Activated CD4-positive, alpha-beta T cell treated with anti-CD3 and anti-CD28 coated beads for 36 hours (primary cell): ENCODE results near the gene USF1. TPM values are rescaled to one million over a fixed set of nuclear protein-coding genes. Genes with fewer than 3 reads are reported as not detected.
A peak's percentile ranks its signal among the peaks of the same experiment; 100 is the strongest.

Source experiments
- ATAC-seq: fragments of 200-7000 bp; cut with Tn5 transposase; one replicate; pipeline ENCODE4 v1.10.0; 2021; ENCODE audit warnings: mild to moderate bottlenecking, moderate library complexity
- CTCF ChIA-PET: fragments of 350-600 bp; sonication (Branson Sonifier 250); formaldehyde crosslinking; loops from one replicate; lab custom pipeline; 2021; ENCODE audit warnings: antibody characterized with exemption; lab: Charles Lee
- POLR2A ChIA-PET: fragments of 350-600 bp; sonication (Branson Sonifier 250); formaldehyde crosslinking; loops from one replicate; lab custom pipeline; 2021; ENCODE audit warnings: antibody characterized with exemption, inconsistent platforms; lab: Charles Lee
- DNase-seq: peaks from one replicate; pipeline ENCODE4 v3.0.0-alpha.2; 2020
- H3K27ac Mint-ChIP-seq: one replicate; pipeline ENCODE4 v1.8.0; 2021; ENCODE audit warnings: mixed read lengths
- H3K27me3 Mint-ChIP-seq: one replicate; pipeline ENCODE4 v1.8.0; 2021; ENCODE audit warnings: mixed read lengths
- H3K36me3 Mint-ChIP-seq: one replicate; pipeline ENCODE4 v1.8.0; 2021; ENCODE audit warnings: low read depth, mixed read lengths
- H3K4me1 Mint-ChIP-seq: one replicate; pipeline ENCODE4 v1.8.0; 2021; ENCODE audit warnings: mixed read lengths
- H3K4me3 Mint-ChIP-seq: one replicate; pipeline ENCODE4 v1.8.0; 2021; ENCODE audit warnings: mild to moderate bottlenecking, moderate library complexity, mixed read lengths
- H3K9me3 Mint-ChIP-seq: one replicate; pipeline ENCODE4 v1.8.0; 2021; ENCODE audit warnings: low read depth, mixed read lengths
- intact Hi-C, 2 experiments: fragments of 100-400 bp; cut with DNase I in 1 of 2; cut with micrococcal nuclease in 1 of 2; formaldehyde crosslinking; loops; one replicate each; pipeline versions ENCODE4 v1.14.2 to v1.15.1; 2022 to 2024; cut with DNase I, micrococcal nuclease
- total RNA-seq, 2 experiments: library from RNA; stranded (reverse); gene quantifications; one replicate each; pipeline ENCODE4 v1.2.3, GENCODE V29; 2021

The USF1 gene
- total RNA-seq, 2 experiments from 2014 or later, result 34.5 to 42.8 TPM

- Mint-ChIP-seq H3K4me3 (no peak overlapping the region), H3K36me3 (no peaks in the 10 kb centered on the region), H3K27ac (no peak overlapping the region), H3K4me1 (peaks cover 7% of the 10 kb centered on the region), H3K27me3 (peaks cover 2% of the 10 kb centered on the region), H3K9me3 (no peaks in the 10 kb centered on the region)
- DNase-seq (no peak), ATAC-seq (no peak)
- POLR2A ChIA-PET, result interaction anchor here (0.6 kb wide), 1 partner anchor 21 kb away, joined by 3 read pairs; no protein-coding TSS in a partner anchor
- intact Hi-C loops, result no loop called here
- CTCF ChIA-PET, result interaction anchor here (1.0 kb wide), 2 partner anchors 20 to 23 kb away, joined by 3 to 4 read pairs; no protein-coding TSS in a partner anchor
Measured at GRCh38 chr1:161076410-161076809, 30.6 kb upstream of the USF1 start.

GRCh38 chr1:161074676-161075368 lies 29.0 kb upstream of the USF1 start:
- H3K4me3 Mint-ChIP-seq, result no peak overlapping the region
- ATAC-seq (no peak), DNase-seq (no peak)
- intact Hi-C loops, result loop anchor here in 1 of 2 experiments (5.0 kb wide), 1 partner anchor 38 kb away; the partner anchor contains the start of gene TSTD1
- ChIA-PET CTCF (no interaction called here), POLR2A (no interaction called here)
- H3K9me3 Mint-ChIP-seq, result peaks cover 2% of the 10 kb centered on the region
- no peak overlapping the region for H3K27ac Mint-ChIP-seq
- no peaks in the 10 kb centered on the region for H3K36me3 Mint-ChIP-seq
- peaks cover 2% of the 10 kb centered on the region for H3K27me3 Mint-ChIP-seq
- peaks cover 22% of the 10 kb centered on the region for H3K4me1 Mint-ChIP-seq

- CTCF ChIA-PET, result interaction anchor here (0.7 to 8.3 kb wide), 3 partner anchors 20 to 35 kb away, joined by 3 to 126 read pairs (median 3); partner anchors contain the start of genes KLHDC9 and TSTD1
- H3K27ac Mint-ChIP-seq, result no peak overlapping the region
- H3K4me3 Mint-ChIP-seq, result no peak overlapping the region
Measured at GRCh38 chr1:161073474-161074121, 27.8 kb upstream of the USF1 start.

GRCh38 chr1:161072751-161073449 lies 27.1 kb upstream of the USF1 start:
- peaks cover 2% of the 10 kb centered on the region for H3K9me3 Mint-ChIP-seq
- DNase-seq, result no peak
- peaks cover 27% of the 10 kb centered on the region for H3K4me1 Mint-ChIP-seq
- intact Hi-C loops, result loop anchor here (1.0 to 5.0 kb wide), 3 partner anchors 24 to 66 kb away; partner anchors contain the start of gene TSTD1 (in 1 of the 2)
- no peaks in the 10 kb centered on the region for H3K27me3 Mint-ChIP-seq
- ChIA-PET CTCF (interaction anchor here (1.2 to 8.3 kb wide), 2 partner anchors 19 to 24 kb away, joined by 3 to 126 read pairs; partner anchors contain the start of gene KLHDC9), POLR2A (no interaction called here)
- no peak overlapping the region for H3K4me3 Mint-ChIP-seq
- peak overlapping the region; percentile 17 for H3K27ac Mint-ChIP-seq
- peaks cover 13% of the 10 kb centered on the region for H3K36me3 Mint-ChIP-seq
- no peak for ATAC-seq

More at GRCh38 chr1:161073474-161074121, 27.8 kb upstream of the USF1 start:
- ATAC-seq (no peak), DNase-seq (no peak)
- no peaks in the 10 kb centered on the region for H3K27me3 Mint-ChIP-seq
- H3K36me3 Mint-ChIP-seq, result peaks cover 9% of the 10 kb centered on the region
- intact Hi-C loops, result loop anchor here in 1 of 2 experiments (5.0 kb wide), 1 partner anchor 36 kb away; the partner anchor contains the start of gene TSTD1
- POLR2A ChIA-PET, result no interaction called here
- H3K4me1 Mint-ChIP-seq, result peaks cover 23% of the 10 kb centered on the region
- H3K9me3 Mint-ChIP-seq, result peaks cover 2% of the 10 kb centered on the region

GRCh38 chr1:161071886-161072371 lies 26.2 kb upstream of the USF1 start:
- ChIA-PET POLR2A (no interaction called here), CTCF (interaction anchor here (0.6 to 8.3 kb wide), 13 partner anchors 8 to 365 kb away, joined by 3 to 126 read pairs (median 3); partner anchors contain the start of genes KLHDC9 and PPOX)
- DNase-seq, result peak; percentile 75
- Mint-ChIP-seq H3K27me3 (no peaks in the 10 kb centered on the region), H3K9me3 (peaks cover 2% of the 10 kb centered on the region), H3K27ac (peak overlapping the region; percentile 19), H3K4me3 (no peak overlapping the region), H3K36me3 (peaks cover 20% of the 10 kb centered on the region), H3K4me1 (peaks cover 35% of the 10 kb centered on the region)
- intact Hi-C loops, result loop anchor here (1.0 to 5.0 kb wide), 3 partner anchors 25 to 67 kb away; partner anchors contain the start of gene TSTD1 (in 1 of the 2)
- ATAC-seq, result no peak

- Mint-ChIP-seq H3K4me1 (peaks cover 43% of the 10 kb centered on the region), H3K9me3 (peaks cover 2% of the 10 kb centered on the region), H3K27ac (peak overlapping the region; percentile 100), H3K36me3 (peaks cover 28% of the 10 kb centered on the region), H3K27me3 (no peaks in the 10 kb centered on the region), H3K4me3 (peak overlapping the region; percentile 100)
- ChIA-PET POLR2A (interaction anchor here (0.7 to 1.6 kb wide), 6 partner anchors 22 to 83 kb away, joined by 3 to 8 read pairs (median 4); partner anchors contain the start of genes KLHDC9, UFC1 and USF1), CTCF (interaction anchor here (0.7 to 8.3 kb wide), 14 partner anchors 11 to 325 kb away, joined by 3 to 126 read pairs (median 5); partner anchors contain the start of genes F11R, KLHDC9, PPOX and TSTD1)
- no peak for DNase-seq
- no peak for ATAC-seq
- intact Hi-C loops, result loop anchor here (1.0 to 5.0 kb wide), 7 partner anchors 22 to 83 kb away; partner anchors contain the start of genes DEDD (in 1 of the 2), F11R (in 1 of the 2), TSTD1 (in 1 of the 2) and UFC1 (in 1 of the 2)
Measured at GRCh38 chr1:161070761-161071160, 25.0 kb upstream of the USF1 start.

GRCh38 chr1:161069731-161070270 lies 24.0 kb upstream of the USF1 start, which contains the start of gene ARHGAP30:
Gene ARHGAP30 (minus strand): TSS chr1:161069891. CDS start chr1:161069624, 267 bp downstream.
- Mint-ChIP-seq H3K36me3 (peaks cover 28% of the 10 kb centered on the region), H3K9me3 (peaks cover 2% of the 10 kb centered on the region), H3K4me1 (peaks cover 46% of the 10 kb centered on the region), H3K27me3 (no peaks in the 10 kb centered on the region), H3K27ac (peak within 1 kb of the TSS; percentile 100), H3K4me3 (peak within 1 kb of the TSS; percentile 100)
- CTCF ChIA-PET, result interaction anchor here (0.6 to 8.3 kb wide), 14 partner anchors 9 to 290 kb away, joined by 3 to 126 read pairs (median 5); partner anchors contain the start of genes F11R, KLHDC9, PPOX and TSTD1
- peak; percentile 80 for ATAC-seq
- POLR2A ChIA-PET, result interaction anchor here (0.5 to 2.2 kb wide), 8 partner anchors 23 to 358 kb away, joined by 3 to 8 read pairs (median 6); partner anchors contain the start of genes CD48, F11R, UFC1 and USF1
- DNase-seq, result peak; percentile 92
- intact Hi-C loops, result loop anchor here (1.0 to 5.0 kb wide), 10 partner anchors 22 to 89 kb away; partner anchors contain the start of genes UFC1 (in 2 of the 2), DEDD (in 1 of the 2), F11R (in 1 of the 2) and TSTD1 (in 1 of the 2)

- peak overlapping the region; percentile 100 for H3K4me3 Mint-ChIP-seq
- intact Hi-C loops, result loop anchor here (2.0 to 5.0 kb wide), 3 partner anchors 28 to 90 kb away; partner anchors contain the start of genes UFC1 (in 1 of the 2) and USP21 (in 1 of the 2)
- POLR2A ChIA-PET, result interaction anchor here (0.5 to 2.2 kb wide), 9 partner anchors 22 to 357 kb away, joined by 3 to 11 read pairs (median 7); partner anchors contain the start of genes CD48, F11R, UFC1 and USF1
- peaks cover 52% of the 10 kb centered on the region for H3K4me1 Mint-ChIP-seq
- H3K9me3 Mint-ChIP-seq, result peaks cover 2% of the 10 kb centered on the region
- DNase-seq, result peak; percentile 36
- peaks cover 33% of the 10 kb centered on the region for H3K36me3 Mint-ChIP-seq
- CTCF ChIA-PET, result interaction anchor here (0.6 to 8.3 kb wide), 13 partner anchors 10 to 131 kb away, joined by 3 to 126 read pairs (median 6); partner anchors contain the start of genes F11R, KLHDC9, PPOX and USF1
- H3K27ac Mint-ChIP-seq, result peak overlapping the region; percentile 100
- no peak for ATAC-seq
- H3K27me3 Mint-ChIP-seq, result no peaks in the 10 kb centered on the region
Measured at GRCh38 chr1:161069241-161069640, 23.5 kb upstream of the USF1 start.
